NCI-H2107 treated with DMSO at 0.1 percent for 48 hours (cell line): ENCODE data around the gene GPR35.

Experiments used
- DNase-seq: peaks from one replicate; lab custom pipeline; 2025; ENCODE audit not compliant: unreplicated experiment; lab: John Stamatoyannopoulos, UW

Gene GPR35

DNA sequence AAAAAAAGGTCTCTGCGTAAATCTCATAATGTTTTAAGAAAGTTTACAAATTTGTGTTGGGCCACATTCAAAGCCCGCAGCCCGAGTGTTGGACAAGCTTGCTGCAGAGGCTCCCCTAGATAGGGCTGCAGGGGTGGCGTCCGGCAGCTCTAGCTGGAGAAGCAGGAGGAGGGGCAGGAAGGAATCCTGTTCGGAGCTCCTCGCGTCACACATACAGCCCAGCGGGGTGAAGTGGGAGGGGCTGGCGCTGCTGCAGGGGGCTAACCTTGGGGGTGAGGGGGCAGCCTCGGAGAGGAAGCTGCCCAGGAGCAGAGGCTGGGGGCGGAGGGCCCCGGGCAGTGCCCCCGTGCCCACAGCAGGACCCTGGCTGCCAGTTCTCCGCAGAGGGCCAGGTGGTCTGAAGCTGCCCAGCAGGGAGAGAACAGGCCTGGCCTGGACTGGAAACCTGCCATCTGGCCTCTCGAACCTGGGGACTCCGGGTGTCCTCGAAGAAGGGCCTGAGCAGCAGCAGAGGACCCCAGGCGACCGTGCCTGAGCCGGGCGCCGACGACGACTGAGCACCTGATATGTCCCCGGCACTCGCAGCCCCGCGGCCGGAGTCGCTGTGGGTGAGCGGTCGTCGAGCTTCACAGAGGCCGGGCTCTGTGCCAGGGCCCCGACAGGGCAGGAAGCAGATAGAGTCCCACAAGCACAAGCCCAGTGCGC is 2.6 kb upstream of the GPR35 start:
- no peak for DNase-seq

- no peak for DNase-seq
Observed at GRCh38 chr2:240623531-240624010, 1.7 kb upstream of the GPR35 start.

- no peak for DNase-seq
Observed at GRCh38 chr2:240624011-240624949, 1.0 kb upstream of the GPR35 start.

- DNase-seq: no peak
Observed at GRCh38 chr2:240626531-240627300, 1.4 kb downstream of the GPR35 start.

- DNase-seq: no peak
Observed at GRCh38 chr2:240627736-240628506, 2.6 kb downstream of the GPR35 start.

DNA sequence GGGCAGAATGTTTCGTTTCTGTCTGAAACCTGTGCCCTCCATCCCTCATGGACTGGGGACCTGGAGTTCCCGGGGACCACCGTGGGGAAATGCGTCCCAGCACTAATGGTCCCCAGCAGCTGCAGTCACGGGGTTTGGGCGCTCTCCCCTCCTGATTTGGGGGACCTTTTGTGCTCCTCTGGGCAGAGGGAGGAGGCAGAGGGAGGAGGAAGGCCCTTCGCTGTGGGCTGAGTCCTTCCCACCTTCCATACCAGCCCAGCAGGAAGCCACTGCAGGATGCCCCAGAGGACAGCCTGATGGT is 3.2 kb downstream of the GPR35 start:
- no peak for DNase-seq

- DNase-seq: no peak
Observed at GRCh38 chr2:240628808-240629618, 3.7 kb downstream of the GPR35 start.

- no peak for DNase-seq
Observed at GRCh38 chr2:240629619-240629967, 4.3 kb downstream of the GPR35 start.

- no peak for DNase-seq
Observed at GRCh38 chr2:240629968-240630770, 4.9 kb downstream of the GPR35 start.

GRCh38 chr2:240630771-240631547 is 5.7 kb downstream of the GPR35 start:
- DNase-seq: no peak

- no peak for DNase-seq
Observed at GRCh38 chr2:240631548-240632305, 6.4 kb downstream of the GPR35 start.

GRCh38 chr2:240632306-240632721 is 7.0 kb downstream of the GPR35 start:
- no peak for DNase-seq

DNA sequence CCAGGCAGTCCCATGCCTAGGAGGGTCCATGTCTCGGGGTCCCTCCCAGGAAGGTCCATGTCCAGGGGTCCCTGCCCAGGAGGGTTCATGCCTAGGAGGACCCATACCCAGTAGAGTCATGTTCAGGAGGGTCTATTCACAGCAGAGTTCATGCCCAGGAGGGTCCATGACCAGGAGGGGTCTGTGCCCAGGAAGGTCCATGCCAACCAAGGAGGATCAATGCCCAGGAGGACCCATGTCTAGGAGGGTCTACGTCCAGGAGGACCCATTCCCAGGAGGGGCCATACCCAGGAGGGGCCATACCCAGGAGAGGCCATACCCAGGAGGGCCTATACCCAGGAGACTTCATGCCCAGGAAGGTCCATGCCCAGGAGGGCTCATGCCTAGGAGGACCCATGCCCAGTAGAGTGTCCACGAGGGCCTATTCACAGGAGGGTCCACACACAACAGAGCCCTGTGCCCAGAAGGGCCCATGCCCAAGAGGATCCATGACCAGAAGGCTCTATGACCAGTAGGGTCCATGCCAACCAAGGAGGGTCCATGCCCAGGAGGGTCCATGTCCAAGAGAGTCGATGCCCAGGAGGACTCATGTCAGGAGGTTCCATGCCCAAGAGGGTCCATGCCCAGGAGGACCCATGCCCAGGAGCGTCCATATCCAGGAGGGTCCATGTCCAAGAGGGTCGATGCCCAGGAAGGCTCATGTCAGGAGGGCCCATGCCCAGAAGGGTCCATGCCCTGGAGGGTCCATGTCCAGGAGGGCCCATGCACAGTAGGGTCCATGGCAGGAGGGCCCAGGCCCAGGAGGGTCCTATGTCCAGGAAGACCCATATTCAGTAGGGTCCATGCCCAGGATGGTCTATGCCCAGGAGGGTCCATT is 10.1 kb downstream of the GPR35 start:
- no peak for DNase-seq

- no peak for DNase-seq
Observed at GRCh38 chr2:240635998-240636547, 10.8 kb downstream of the GPR35 start.

DNA sequence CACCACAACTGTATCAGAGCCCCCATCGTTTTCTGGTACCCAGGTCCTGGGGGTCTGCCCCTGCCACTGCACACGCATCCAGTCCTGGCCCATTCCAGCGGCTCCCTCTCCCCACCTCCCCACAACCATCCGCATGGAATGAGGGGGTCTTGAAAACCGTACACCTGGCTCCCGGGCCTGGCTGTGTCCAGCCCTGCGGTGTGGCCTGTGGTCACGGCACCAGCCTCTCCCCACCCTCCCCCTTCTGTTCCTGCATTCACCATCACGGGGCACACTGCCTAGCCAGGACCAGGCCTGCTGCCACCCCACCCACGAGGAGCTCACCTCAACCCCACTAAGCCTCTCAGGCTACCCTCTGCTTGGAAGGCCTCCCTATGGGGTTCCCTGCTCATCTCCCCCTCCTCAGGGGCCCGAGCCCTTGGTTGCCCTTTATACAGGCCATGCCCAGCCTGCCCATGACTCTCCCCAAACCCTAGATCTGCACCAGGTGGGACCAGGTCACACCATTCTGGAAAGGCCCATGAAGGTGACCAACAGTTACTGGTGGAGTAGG is 11.4 kb downstream of the GPR35 start:
- no peak for DNase-seq
